K562 (cell line): ENCODE data around the gene TTLL11. TPM values are rescaled to one million over a fixed set of nuclear protein-coding genes. Genes with fewer than 3 reads are reported as not detected.

Source experiments
- ATAC-seq: fragments of 200-7000 bp; cut with Tn5 transposase; 3 replicates; pipeline ENCODE4 v1.9.1; 2020; ENCODE audit warnings: moderate library complexity
- BruUV-seq: library from RNA; stranded (reverse); fragments of 400-500 nt; replicated peaks from 2 replicates; lab custom pipeline; 2021; lab: Mats Ljungman, UMichigan
- CTCF ChIA-PET: fragments of 300-600 bp; formaldehyde crosslinking; extraction: SDS; loops from one replicate; lab custom pipeline; 2021; ENCODE audit warnings: low intra/inter-chr PET ratio; lab: Yijun Ruan, JAX
- POLR2A ChIA-PET: fragments of 300-600, 350-650 bp; sonication (Branson Sonifier 250); formaldehyde crosslinking; extraction: SDS; loops from one replicate; lab custom pipeline; 2021; ENCODE audit warnings: antibody characterized with exemption, inconsistent platforms; lab: Yijun Ruan, JAX
- DNase-seq, 4 experiments: peaks; one replicate each; pipeline versions ENCODE4 v3.0.0 to v3.0.0-alpha.2; 2011 to 2018; ENCODE audit warnings: low spot score in 3 of 4, mixed read lengths in 3 of 4; ENCODE audit errors: extremely low read depth in 1 of 4
- FAIRE-seq: peaks from 2 replicates; lab custom pipeline; 2011; peaks lifted over from hg19 to GRCh38; lab: Jason Lieb, UNC
- H2AFZ ChIP-seq: 2 replicates; pipeline ENCODE4 v1.6.0; 2011; ENCODE audit warnings: low read depth, low read length, control low read depth, inconsistent platforms
- H3K27ac ChIP-seq: fragments of 200-600 bp; 3 replicates; pipeline ENCODE4 v1.8.0; 2011; ENCODE audit warnings: low read depth, mild to moderate bottlenecking, control low read depth, inconsistent platforms, low read length, moderate library complexity, mixed read lengths; ENCODE audit errors: extremely low read depth
- H3K27me3 ChIP-seq, 2 experiments: fragments of 300-600 bp in 1 of 2; 2 replicates in 1 of 2; 3 replicates in 1 of 2; pipeline versions ENCODE4 v1.6.0 to v1.8.0; 2011; ENCODE audit warnings: inconsistent platforms in 2 of 2, low read length in 2 of 2, mild to moderate bottlenecking in 1 of 2, mixed read lengths in 1 of 2, moderate library complexity in 1 of 2; ENCODE audit not compliant: control insufficient read depth in 2 of 2, insufficient read depth in 2 of 2
- H3K36me3 ChIP-seq: fragments of 300-600 bp; 3 replicates; pipeline ENCODE4 v1.8.0; 2011; ENCODE audit warnings: mild to moderate bottlenecking, low read length, inconsistent platforms; ENCODE audit not compliant: control insufficient read depth, insufficient read depth
- H3K4me1 ChIP-seq, 2 experiments: fragments of 200-600 bp in 1 of 2; replicated peaks in 1 of 2; 2 replicates in 1 of 2; 3 replicates in 1 of 2; pipeline versions ENCODE4 v1.5.1 to v1.8.0; 2011; ENCODE audit warnings: inconsistent platforms in 2 of 2, low read length in 2 of 2, mild to moderate bottlenecking in 1 of 2, mixed read lengths in 1 of 2, moderate library complexity in 1 of 2; ENCODE audit not compliant: control insufficient read depth in 2 of 2, insufficient read depth in 2 of 2
- H3K4me2 ChIP-seq: 2 replicates; pipeline ENCODE4 v1.6.1; 2011; ENCODE audit warnings: low read length, control low read depth, inconsistent platforms, mixed read lengths; ENCODE audit not compliant: insufficient read depth
- H3K4me3 ChIP-seq: fragments of 200-600 bp; sonication (generic), shearing (Covaris generic); 2 replicates; pipeline ENCODE4 v1.5.1; 2016; ENCODE audit warnings: control low read depth, inconsistent platforms
- H3K79me2 ChIP-seq: fragments of 200-600 bp; 3 replicates; pipeline ENCODE4 v1.8.0; 2011; ENCODE audit warnings: low read length, inconsistent platforms; ENCODE audit not compliant: control insufficient read depth, insufficient read depth
- H3K9ac ChIP-seq, 2 experiments: 2 replicates each; pipeline versions ENCODE4 v1.6.0 to v1.6.1; 2011; ENCODE audit warnings: low read depth in 2 of 2, low read length in 2 of 2, control low read depth in 1 of 2, inconsistent platforms in 1 of 2, mild to moderate bottlenecking in 1 of 2, mixed read lengths in 1 of 2; ENCODE audit not compliant: insufficient read depth in 1 of 2
- H3K9me1 ChIP-seq: one replicate; pipeline ENCODE4 v1.6.0; 2011; ENCODE audit warnings: inconsistent platforms, mild to moderate bottlenecking, low read length, moderate library complexity; ENCODE audit not compliant: control insufficient read depth, insufficient read depth
- H3K9me3 ChIP-seq: replicated peaks from 2 replicates; pipeline ENCODE4 v1.5.1; 2011; ENCODE audit warnings: low read depth, low read length, inconsistent platforms; ENCODE audit not compliant: control insufficient read depth, insufficient read depth
- H4K20me1 ChIP-seq: replicated peaks from 2 replicates; pipeline ENCODE4 v1.6.1; 2011; ENCODE audit warnings: low read length, inconsistent platforms, mixed read lengths; ENCODE audit not compliant: control insufficient read depth, insufficient read depth
- CCNT2 ChIP-seq: IDR thresholded peaks from 2 replicates; pipeline ENCODE4 v1.6.1; 2011; ENCODE audit warnings: borderline replicate concordance, low read depth, mild to moderate bottlenecking, moderate library complexity, mixed read lengths, low read length; ENCODE audit not compliant: insufficient read length; ENCODE audit errors: extremely low read depth
- E2F3 ChIP-seq: fragments of 250-450 bp; sonication (Bioruptor Pico); IDR thresholded peaks from 2 replicates; pipeline ENCODE4 v1.4.0; 2020; ENCODE audit warnings: mild to moderate bottlenecking
- MECOM ChIP-seq: fragments of 250-450 bp; sonication (Bioruptor Pico); IDR thresholded peaks from 2 replicates; pipeline ENCODE4 v1.8.0; 2022; ENCODE audit warnings: inconsistent platforms
- RNF2 ChIP-seq: sonication (generic); IDR thresholded peaks from 2 replicates; pipeline ENCODE4 v1.6.1; 2016
- TAF15 ChIP-seq: fragments of 200-400 bp; formaldehyde crosslinking; IDR thresholded peaks from 2 replicates; pipeline ENCODE4 v1.6.1; 2017; ENCODE audit warnings: mild to moderate bottlenecking, low read depth, low read length, moderate library complexity
- ZKSCAN8 ChIP-seq: fragments of 200-800 bp; sonication (Bioruptor generic); IDR thresholded peaks from 2 replicates; pipeline ENCODE4 v1.6.1; 2016; ENCODE audit warnings: missing genetic modification characterization, missing compliant biosample characterization
- ZNF146 ChIP-seq: IDR thresholded peaks from one replicate; pipeline ENCODE4 v1.6.1; 2018; ENCODE audit warnings: missing compliant biosample characterization; ENCODE audit not compliant: unreplicated experiment
- ZNF436 ChIP-seq: fragments of 250-450, 450-650 bp; sonication (Bioruptor Pico); formaldehyde crosslinking; IDR thresholded peaks from 2 replicates; pipeline ENCODE4 v1.7.0; 2020; ENCODE audit warnings: mild to moderate bottlenecking
- ZNF445 ChIP-seq: fragments of 250-450 bp; sonication (Bioruptor Pico); IDR thresholded peaks from 2 replicates; pipeline ENCODE4 v1.4.0; 2020; ENCODE audit warnings: low read depth, mild to moderate bottlenecking, moderate library complexity
- ZNF707 ChIP-seq: fragments of 250-450 bp; sonication (Bioruptor Pico); conservative IDR thresholded peaks from 2 replicates; pipeline ENCODE4 v1.8.0; 2022; ENCODE audit warnings: inconsistent platforms, mild to moderate bottlenecking, moderate library complexity
- WGBS: fragments of 100-300 bp; shearing (Covaris generic); methylation state at CpG from one replicate; pipeline ENCODE4 v1.1.6; 2016; ENCODE audit warnings: low coverage, mixed read lengths; ENCODE audit not compliant: insufficient coverage; ENCODE audit errors: missing lambda C conversion rate; 5-methylcytosine and 5-hydroxymethylcytosine counted together
- in situ Hi-C: fragments of 300-500 bp; cut with MboI; formaldehyde crosslinking; loops from 4 replicates; pipeline ENCODE4 v1.15.0; 2018; ENCODE audit warnings: inconsistent platforms, mixed read lengths
- intact Hi-C: fragments of 100-400 bp; cut with micrococcal nuclease; formaldehyde crosslinking; loops from 2 replicates; pipeline ENCODE4 v1.14.2; 2022
- polyA plus RNA-seq, 8 experiments: library from polyadenylated mRNA; depleted of rRNA in 4 of 8; stranded (reverse) in 5 of 8; unstranded in 3 of 8; fragments of >200 nt; fragmentation: Nextera tagmentation in 2 of 8; fragmentation: Illumina TruSeq in 1 of 8; extraction: Ambion mirVana in 2 of 8; extraction: Trizol in 1 of 8; gene quantifications; 2 replicates each; pipeline versions ENCODE4 v1.2.1 to v1.2.3, GENCODE V29; 2011 to 2014; ENCODE audit warnings: inconsistent platforms in 1 of 8, missing spikeins in 1 of 8
- total RNA-seq, 7 experiments: library from RNA; depleted of rRNA in 6 of 7; stranded (reverse); fragments of >200 nt in 6 of 7; fragmentation: Illumina TruSeq in 2 of 7; extraction: Trizol in 2 of 7; gene quantifications; 2 replicates each; pipeline versions ENCODE4 v1.2.1 to v1.2.3, GENCODE V29; 2011 to 2021; ENCODE audit warnings: low replicate concordance in 1 of 7
- TF ChIP-seq, protein P1 (sequence below): fragments of 250-450 bp; sonication (Bioruptor Pico); IDR thresholded peaks from 2 replicates; pipeline ENCODE4 v1.5.0; 2021
- TF ChIP-seq, protein P2 (sequence below): IDR thresholded peaks from 2 replicates; pipeline ENCODE4 v1.6.1; 2014; ENCODE audit warnings: antibody characterized with exemption
- TF ChIP-seq, protein P3 (sequence below): fragments of 250-450 bp; sonication (Bioruptor Pico); IDR thresholded peaks from 2 replicates; pipeline ENCODE4 v1.8.0; 2021; ENCODE audit warnings: moderate library complexity, mild to moderate bottlenecking, inconsistent platforms

TTLL11 gene
- total and polyA plus RNA-seq, 9 of the 15 experiments (the other 6 are each of a cell fraction or from before 2014, with no cell fraction given) = 0.83 to 4.4 (median 2.7) TPM

DNA sequence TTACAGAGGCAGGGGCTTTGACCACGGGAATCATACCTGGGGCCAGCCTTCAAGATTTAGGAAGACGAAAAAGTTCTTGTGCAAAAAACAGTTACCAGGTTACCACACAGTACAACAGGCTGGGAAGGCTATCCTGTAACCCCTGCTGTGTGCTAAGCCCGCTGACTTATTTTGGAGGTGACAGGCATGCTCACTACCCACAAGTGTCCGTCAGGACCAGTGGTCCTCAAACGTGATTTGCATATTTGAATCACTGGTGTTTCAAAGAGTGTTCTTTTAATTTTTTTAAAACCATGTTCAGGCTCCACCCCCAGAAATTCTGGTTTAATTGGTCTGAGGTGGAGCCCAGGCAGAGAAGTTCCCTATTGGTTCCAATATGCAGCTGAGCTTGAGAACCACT, 146.6 kb downstream of the TTLL11 start:
- H3K79me2 ChIP-seq = no peaks in the 10 kb centered on the region
- H4K20me1 ChIP-seq = no peaks in the 10 kb centered on the region
- H3K9ac ChIP-seq = no peak overlapping the region
- DNase-seq = no peak
- TF ChIP-seq E2F3 (CRISPR knock-in tag) (no peak), ZKSCAN8 (CRISPR knock-in tag) (no peak), ZNF445 (CRISPR knock-in tag) (no peak), ZNF146 (CRISPR knock-in tag) (no peak), ZNF436 (no peak), TAF15 (no peak), RNF2 (no peak), ZNF707 (no peak), CCNT2 (no peak), MECOM (no peak)
- TF ChIP-seq, protein P1, sequence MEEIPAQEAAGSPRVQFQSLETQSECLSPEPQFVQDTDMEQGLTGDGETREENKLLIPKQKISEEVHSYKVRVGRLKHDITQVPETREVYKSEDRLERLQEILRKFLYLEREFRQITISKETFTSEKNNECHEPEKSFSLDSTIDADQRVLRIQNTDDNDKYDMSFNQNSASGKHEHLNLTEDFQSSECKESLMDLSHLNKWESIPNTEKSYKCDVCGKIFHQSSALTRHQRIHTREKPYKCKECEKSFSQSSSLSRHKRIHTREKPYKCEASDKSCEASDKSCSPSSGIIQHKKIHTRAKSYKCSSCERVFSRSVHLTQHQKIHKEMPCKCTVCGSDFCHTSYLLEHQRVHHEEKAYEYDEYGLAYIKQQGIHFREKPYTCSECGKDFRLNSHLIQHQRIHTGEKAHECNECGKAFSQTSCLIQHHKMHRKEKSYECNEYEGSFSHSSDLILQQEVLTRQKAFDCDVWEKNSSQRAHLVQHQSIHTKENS (CRISPR knock-in tag) = no peak
- TF ChIP-seq, protein P2, sequence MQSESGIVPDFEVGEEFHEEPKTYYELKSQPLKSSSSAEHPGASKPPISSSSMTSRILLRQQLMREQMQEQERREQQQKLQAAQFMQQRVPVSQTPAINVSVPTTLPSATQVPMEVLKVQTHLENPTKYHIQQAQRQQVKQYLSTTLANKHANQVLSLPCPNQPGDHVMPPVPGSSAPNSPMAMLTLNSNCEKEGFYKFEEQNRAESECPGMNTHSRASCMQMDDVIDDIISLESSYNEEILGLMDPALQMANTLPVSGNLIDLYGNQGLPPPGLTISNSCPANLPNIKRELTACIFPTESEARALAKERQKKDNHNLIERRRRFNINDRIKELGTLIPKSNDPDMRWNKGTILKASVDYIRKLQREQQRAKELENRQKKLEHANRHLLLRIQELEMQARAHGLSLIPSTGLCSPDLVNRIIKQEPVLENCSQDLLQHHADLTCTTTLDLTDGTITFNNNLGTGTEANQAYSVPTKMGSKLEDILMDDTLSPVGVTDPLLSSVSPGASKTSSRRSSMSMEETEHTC = no peak
- TF ChIP-seq, protein P3, sequence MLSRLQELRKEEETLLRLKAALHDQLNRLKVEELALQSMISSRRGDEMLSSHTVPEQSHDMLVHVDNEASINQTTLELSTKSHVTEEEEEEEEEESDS (CRISPR knock-in tag) = no peak
- no peak overlapping the region for H3K27ac ChIP-seq
- no peak for ATAC-seq
- no peak overlapping the region for H3K4me2 ChIP-seq
- intact Hi-C loops = no loop called here
- no peaks in the 10 kb centered on the region for H3K9me1 ChIP-seq
- 0% methylated on average over 4 of the region's 5 CpGs for WGBS
- in situ Hi-C loops = no loop called here
- CTCF ChIA-PET = no interaction called here
- no peak overlapping the region for H2AFZ ChIP-seq
- no peak overlapping the region for H3K4me3 ChIP-seq
- FAIRE-seq = no peak
- H3K4me1 ChIP-seq = no peaks in the 10 kb centered on the region
- H3K9me3 ChIP-seq = no peaks in the 10 kb centered on the region
- H3K36me3 ChIP-seq = no peaks in the 10 kb centered on the region
- no TSS peak for BruUV-seq
- H3K27me3 ChIP-seq = peaks cover 38 to 47% of the 10 kb centered on the region in 2 experiments
- POLR2A ChIA-PET = interaction anchor here (1.0 kb wide), 1 partner anchor 17 kb away, joined by 4 read pairs; no protein-coding TSS in a partner anchor
